Choroid plexus epithelial cell (primary cell): ENCODE results near the gene HACL1.

ENCODE experiments used
- DNase-seq: peaks from one replicate; pipeline ENCODE4 v3.0.0-alpha.2; 2010; ENCODE audit warnings: low read depth
- H3K4me3 ChIP-seq: 2 replicates; pipeline ENCODE4 v1.5.1; 2011; ENCODE audit warnings: low read depth, mild to moderate bottlenecking, control low read depth, low read length, moderate library complexity
- CTCF ChIP-seq: conservative IDR thresholded peaks from 2 replicates; pipeline ENCODE4 v1.5.1; 2011; ENCODE audit warnings: low read depth, mild to moderate bottlenecking, control low read depth, inconsistent platforms, low read length, moderate library complexity

Gene HACL1

GRCh38 chr3:15511156-15511555 lies 90.2 kb downstream of the HACL1 start:
- no peak overlapping the region for H3K4me3 ChIP-seq
- DNase-seq: no peak
- no peak for TF ChIP-seq CTCF
